Measurements from ENCODE around the gene NAV2.
A peak's percentile ranks its signal among the peaks of the same experiment; 100 is the strongest.

NAV2 gene

DNA sequence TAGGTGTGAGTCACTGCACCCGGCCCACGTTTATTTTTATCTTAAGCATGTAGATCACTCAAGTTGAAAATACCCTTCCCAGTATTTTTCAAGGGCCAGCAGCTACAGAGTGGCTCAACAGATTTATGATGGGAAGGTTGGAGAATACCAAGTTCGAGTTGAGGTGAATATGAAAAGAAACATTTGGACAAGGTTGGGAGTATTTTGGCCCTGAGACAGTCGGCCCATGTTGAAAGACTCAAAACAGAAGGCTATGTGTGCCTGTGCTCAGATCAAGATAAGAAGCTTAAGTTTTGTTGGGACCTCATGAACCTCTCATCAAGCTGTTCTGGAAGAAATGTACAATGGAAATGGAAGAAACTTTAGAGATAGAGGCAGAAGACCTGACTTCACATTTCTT, 248.6 kb downstream of the NAV2 start:
- no peak for DNase-seq (ENCODE audit: low read depth)
- TF ChIP-seq, protein P1, sequence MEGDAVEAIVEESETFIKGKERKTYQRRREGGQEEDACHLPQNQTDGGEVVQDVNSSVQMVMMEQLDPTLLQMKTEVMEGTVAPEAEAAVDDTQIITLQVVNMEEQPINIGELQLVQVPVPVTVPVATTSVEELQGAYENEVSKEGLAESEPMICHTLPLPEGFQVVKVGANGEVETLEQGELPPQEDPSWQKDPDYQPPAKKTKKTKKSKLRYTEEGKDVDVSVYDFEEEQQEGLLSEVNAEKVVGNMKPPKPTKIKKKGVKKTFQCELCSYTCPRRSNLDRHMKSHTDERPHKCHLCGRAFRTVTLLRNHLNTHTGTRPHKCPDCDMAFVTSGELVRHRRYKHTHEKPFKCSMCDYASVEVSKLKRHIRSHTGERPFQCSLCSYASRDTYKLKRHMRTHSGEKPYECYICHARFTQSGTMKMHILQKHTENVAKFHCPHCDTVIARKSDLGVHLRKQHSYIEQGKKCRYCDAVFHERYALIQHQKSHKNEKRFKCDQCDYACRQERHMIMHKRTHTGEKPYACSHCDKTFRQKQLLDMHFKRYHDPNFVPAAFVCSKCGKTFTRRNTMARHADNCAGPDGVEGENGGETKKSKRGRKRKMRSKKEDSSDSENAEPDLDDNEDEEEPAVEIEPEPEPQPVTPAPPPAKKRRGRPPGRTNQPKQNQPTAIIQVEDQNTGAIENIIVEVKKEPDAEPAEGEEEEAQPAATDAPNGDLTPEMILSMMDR (conservative IDR thresholded peaks at IDR 0.05; ENCODE audit: low read depth, low read length) = no peak
- H3K4me3 ChIP-seq (ENCODE audit: low read depth, low read length) = no peak overlapping the region

- TF ChIP-seq, protein P1 (conservative IDR thresholded peaks at IDR 0.05; ENCODE audit: low read depth, low read length) = no peak
- no peak for DNase-seq (ENCODE audit: low read depth)
- H3K4me3 ChIP-seq (ENCODE audit: low read depth, low read length) = no peak overlapping the region
Measured at GRCh38 chr11:19962053-19962800, 249.6 kb downstream of the NAV2 start.

- no peak overlapping the region for H3K4me3 ChIP-seq (ENCODE audit: low read depth, low read length)
- peak; percentile 90 for DNase-seq (ENCODE audit: low read depth)
- TF ChIP-seq, protein P1 (conservative IDR thresholded peaks at IDR 0.05; ENCODE audit: low read depth, low read length) = no peak
Measured at GRCh38 chr11:19962801-19963175, 250.2 kb downstream of the NAV2 start.

DNA sequence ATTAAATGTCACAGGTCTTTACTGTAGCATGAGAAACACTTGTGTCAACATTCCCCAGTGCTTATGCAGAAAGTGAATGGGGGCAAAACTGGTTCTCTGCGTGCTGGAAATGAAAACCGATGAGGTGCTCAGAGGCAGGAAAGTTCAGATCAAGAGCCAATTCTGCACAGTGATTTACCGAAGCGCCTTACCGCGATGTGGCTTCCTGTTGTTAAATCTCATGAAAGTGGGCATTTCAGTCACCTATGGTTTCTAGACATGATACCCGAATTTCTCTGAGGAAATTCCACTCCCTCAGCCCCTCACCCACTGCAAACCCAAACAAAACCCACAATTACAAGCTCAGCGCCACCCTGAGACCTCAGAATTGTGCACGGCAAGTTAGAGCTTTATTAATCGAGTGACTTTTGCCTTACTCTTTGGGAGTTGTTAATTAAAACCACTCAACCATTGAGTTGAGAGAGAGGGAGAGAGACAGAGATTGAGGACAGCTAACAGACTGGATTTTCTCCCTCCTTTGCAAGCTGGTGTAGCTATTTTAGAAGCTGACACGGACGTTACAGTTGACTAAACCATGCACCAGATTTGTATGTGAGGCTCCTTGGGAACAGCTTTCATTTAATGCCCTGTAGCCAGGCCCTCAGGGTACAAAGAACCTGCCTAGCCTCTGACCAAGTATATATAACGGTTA, 251.2 kb downstream of the NAV2 start:
- peak; percentile 32 for DNase-seq (ENCODE audit: low read depth)
- H3K4me3 ChIP-seq (ENCODE audit: low read depth, low read length) = no peak overlapping the region
- TF ChIP-seq, protein P1 (conservative IDR thresholded peaks at IDR 0.05; ENCODE audit: low read depth, low read length) = no peak

GRCh38 chr11:19966441-19966840, 253.8 kb downstream of the NAV2 start:
- H3K4me3 ChIP-seq (ENCODE audit: low read depth, low read length) = no peak overlapping the region
- no peak for DNase-seq (ENCODE audit: low read depth)
- TF ChIP-seq, protein P1 (conservative IDR thresholded peaks at IDR 0.05; ENCODE audit: low read depth, low read length) = no peak

DNA sequence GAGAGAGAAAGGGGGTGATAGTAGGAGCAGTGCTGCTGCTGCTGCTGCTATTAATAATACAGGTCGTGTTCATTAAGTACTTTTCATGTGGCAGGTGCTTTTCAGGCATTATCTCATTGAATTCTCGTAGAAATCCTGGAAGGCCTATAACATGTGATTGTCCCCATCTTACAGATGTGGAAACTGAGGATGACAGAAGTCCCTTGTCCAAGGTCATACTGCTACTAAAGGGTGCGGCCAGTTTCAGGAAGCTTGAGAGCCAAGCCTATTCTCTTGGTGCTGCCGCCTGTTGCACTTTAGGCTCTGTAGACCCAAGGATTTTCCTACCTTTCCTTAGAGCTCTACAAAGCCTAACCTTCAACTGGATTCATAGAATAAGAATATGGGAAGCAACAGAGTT, 254.3 kb downstream of the NAV2 start:
- DNase-seq (ENCODE audit: low read depth) = no peak
- no peak overlapping the region for H3K4me3 ChIP-seq (ENCODE audit: low read depth, low read length)
- TF ChIP-seq, protein P1 (conservative IDR thresholded peaks at IDR 0.05; ENCODE audit: low read depth, low read length) = no peak
